Activated CD4-positive, CD25-positive, alpha-beta regulatory T cell treated with anti-CD3 and anti-CD28 coated beads, Interleukin-2, amount 50 U/mL, for 16 hours (primary cell): ENCODE measurements around the gene BMPR1A.

ENCODE experiments used
- DNase-seq: peaks from one replicate; pipeline ENCODE4 v3.0.0-alpha.2; 2020; ENCODE audit warnings: low read depth, low spot score

The BMPR1A gene

GRCh38 chr10:86955501-86956194 is 199.2 kb downstream of the BMPR1A start:
- DNase-seq = no peak

DNA sequence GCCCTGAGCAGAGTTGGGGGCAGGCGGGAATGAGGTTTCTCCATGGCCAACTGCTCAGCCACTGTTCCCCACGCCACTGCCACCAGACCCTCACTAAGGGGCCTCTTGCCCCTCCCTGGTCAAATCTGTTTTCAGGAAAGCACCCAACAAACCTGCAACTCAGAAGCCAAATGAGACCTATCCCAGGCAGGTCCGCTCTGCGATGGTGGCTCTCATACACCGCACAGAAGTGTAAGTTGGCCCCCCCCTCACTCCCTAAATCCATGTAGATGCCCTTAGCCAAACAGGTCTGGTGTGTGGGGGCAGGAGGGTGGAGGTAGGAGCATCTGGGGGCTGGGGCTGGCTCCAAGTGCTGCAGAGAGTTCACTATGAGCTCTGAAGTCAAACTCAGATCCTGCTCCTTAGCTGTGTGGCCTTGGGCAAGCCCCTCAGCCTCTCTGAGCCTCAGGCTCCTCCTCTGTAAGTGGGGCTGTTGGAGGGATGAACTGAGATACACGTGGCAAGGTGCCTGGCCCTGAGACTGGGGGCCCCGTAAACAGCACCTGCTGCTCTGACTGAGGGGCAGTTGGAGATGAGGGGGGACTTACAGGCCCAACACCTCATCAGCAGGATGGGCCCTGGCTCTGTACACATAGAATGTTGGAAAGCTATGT is 199.9 kb downstream of the BMPR1A start:
- no peak for DNase-seq

- no peak for DNase-seq
Observed at GRCh38 chr10:86956848-86957448, 200.5 kb downstream of the BMPR1A start.

- no peak for DNase-seq
Observed at GRCh38 chr10:86957471-86958115, 201.2 kb downstream of the BMPR1A start, which contains the start of gene MMRN2. Gene MMRN2 (minus strand): TSS chr10:86957615. CDS start chr10:86957541, 74 bp downstream.

- no peak for DNase-seq
Observed at GRCh38 chr10:86958116-86958900, 201.9 kb downstream of the BMPR1A start, which contains the start of gene SNCG. Gene SNCG (plus strand): TSS chr10:86958599. CDS start chr10:86958698, 99 bp downstream.

- DNase-seq = no peak
Observed at GRCh38 chr10:86958901-86959736, 202.7 kb downstream of the BMPR1A start.

DNA sequence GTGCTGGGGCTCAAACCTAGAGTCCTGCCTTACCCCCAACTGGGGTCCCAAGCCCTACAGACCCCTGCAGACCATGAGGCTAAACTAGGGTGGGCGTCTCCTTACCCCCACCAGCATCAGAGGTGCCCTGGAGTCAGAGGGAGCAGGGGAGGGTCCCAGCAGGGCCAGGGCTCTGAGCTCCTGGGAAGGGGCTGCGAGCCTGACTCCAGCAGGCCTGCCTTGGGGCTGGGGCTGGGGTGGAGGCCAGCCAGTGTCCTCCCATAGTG is 203.3 kb downstream of the BMPR1A start:
- DNase-seq = no peak

- no peak for DNase-seq
Observed at GRCh38 chr10:86960003-86960862, 203.8 kb downstream of the BMPR1A start.

DNA sequence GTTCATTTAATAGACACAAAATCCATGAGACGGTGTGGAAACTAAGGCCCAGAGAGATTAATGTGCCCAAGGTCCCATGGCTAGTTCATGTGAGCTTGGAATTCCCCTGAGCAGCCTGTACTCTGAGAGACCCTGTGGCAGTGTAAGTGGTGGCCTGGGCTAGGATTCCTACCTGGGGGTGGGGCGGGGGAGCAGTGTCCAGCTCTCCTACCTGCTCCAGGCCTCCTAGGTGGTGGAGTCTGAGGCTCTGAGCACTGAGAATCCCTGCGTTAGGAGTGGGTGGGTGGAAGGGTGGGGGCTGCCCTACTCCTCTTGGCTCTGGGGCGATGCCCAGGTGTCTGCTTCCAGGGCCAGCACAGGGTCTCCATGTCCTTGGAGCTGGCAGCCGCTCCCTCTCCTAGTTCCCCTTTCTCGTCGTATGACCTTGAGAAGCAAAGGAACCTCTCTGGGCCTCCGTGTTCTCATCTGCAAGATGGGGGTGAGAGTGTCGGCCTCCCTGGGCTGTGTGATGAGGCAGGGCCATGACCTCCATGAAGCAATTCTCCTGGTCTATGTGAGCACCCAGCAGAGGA is 204.5 kb downstream of the BMPR1A start:
- DNase-seq = no peak

DNA sequence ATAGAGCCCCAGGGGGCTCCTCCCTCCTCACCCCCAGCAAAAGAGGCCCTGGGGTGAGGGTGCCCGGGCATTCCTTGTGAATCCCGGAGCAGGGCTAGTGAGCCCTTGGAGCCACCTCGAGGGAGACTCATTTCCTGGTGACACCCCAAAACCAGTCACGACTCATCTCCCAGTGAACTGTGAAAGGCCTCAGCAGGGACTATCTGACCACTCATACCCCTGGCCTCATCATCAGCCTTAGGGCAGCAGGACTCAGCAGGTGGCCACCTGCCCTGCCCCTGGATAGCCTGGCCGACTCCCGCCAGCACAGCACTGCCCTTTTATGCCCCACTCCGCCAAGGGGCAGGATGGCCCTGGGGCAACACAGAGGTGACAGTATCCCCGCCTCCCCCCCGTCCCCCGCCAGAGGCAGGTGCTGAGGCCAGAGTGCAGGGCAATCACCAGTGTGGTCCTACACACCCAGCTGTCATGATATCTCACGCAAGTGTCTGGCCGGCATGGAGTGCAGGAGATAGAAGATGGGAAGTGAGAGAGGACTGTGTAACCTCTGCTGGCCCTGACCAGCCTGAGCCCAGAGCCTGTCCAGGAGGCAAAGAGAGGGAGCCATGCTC is 205.2 kb downstream of the BMPR1A start:
- no peak for DNase-seq

- no peak for DNase-seq
Observed at GRCh38 chr10:86962136-86962980, 205.9 kb downstream of the BMPR1A start.

GRCh38 chr10:86962981-86963310 is 206.5 kb downstream of the BMPR1A start:
- DNase-seq = no peak

DNA sequence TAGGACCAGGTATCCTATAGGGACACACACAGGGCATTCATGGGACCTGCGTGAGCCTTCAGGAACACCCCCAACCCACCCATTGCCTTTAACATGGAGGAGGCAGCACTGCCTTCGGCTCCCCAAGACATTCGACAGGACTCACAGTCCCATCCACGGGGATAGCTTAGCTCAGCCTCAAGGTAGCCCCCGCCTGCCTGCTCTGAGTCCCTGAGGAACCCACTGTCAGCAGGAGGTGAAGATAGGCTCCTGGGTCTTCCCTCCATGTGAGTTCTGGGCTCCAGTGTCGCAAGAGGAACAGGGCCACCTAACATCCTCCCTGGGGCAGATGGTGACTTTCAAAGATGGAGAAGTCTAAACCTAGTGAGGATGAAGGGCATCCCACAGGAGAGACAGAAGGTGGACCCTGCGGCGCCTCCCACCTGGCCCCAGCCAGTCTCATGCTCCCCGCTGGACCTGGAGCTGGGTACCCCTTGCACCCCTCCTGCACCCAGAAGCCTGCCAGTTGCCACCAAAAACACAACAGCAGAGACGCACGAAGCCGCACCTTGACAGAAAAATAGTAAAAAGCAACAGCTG is 207.0 kb downstream of the BMPR1A start:
- DNase-seq = no peak

DNA sequence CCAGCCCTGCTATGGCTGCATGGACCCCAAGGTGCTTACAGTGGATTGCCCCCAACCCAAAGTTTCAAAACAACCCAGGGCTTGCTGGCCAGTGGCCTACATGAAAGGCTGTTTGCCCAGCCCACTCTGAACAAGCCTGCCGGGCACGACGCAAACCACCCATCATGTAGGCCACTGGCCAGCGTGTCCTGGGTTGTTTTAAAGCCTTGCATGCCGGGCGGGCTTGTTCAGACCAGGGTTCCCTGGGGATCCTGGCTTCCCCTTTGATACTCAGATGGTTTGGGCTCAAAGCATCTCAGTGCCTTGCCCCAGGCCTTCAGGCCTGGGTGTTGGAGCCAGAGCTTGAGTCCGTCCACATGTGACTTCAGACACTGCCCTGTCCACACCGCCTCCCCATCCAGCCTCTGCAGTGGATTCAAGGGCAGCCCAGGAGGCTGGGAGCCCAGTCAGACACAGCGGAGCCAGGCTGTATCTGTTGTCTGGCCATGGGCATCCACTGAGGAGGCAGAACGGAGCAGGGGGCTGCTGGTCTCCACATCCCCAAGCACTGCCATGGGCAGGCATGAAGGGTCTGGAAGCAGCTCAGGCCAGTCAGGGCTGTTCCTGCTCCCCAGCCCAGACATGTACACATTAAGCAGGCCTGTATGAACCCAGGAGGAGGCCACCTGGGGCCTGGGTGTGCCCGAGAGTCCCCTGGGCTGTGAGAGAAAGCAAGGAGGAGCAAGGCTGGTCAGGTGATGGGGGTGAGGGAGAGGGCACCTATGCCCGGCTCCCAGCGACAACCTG is 207.8 kb downstream of the BMPR1A start:
- no peak for DNase-seq

GRCh38 chr10:86964847-86965190 is 208.4 kb downstream of the BMPR1A start:
- no peak for DNase-seq

DNA sequence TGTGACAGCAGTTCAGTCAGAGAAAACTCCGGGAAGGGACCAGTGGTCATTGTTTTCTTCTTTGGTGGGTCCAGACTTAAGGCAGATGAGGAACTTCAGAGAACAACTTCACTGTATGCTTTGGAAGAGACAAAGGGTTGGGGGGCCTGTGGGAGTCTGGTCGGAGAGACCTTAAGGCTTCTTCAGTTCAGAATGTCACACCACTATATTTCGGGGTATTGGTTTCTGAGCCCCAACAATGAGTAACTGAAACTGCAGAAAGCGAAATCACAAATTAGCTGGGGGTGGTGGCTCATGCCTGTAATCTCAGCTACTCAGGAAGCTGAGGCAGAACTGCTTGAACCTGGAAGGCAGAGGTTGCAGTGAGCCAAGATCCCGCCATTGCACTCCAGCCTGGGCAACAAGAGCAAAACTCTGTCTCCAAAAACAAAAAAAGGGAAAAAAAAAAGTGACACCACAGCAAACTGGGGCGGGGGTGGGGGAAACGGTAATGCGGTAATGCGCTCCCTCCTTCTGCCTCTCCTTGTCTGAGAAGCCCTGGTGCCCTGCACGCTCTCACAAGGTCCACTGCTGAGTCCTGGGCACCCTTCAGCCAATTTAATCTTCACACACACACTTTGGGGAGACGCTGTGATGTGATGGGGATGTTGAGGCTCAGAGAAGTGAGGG is 209.7 kb downstream of the BMPR1A start:
- no peak for DNase-seq

DNA sequence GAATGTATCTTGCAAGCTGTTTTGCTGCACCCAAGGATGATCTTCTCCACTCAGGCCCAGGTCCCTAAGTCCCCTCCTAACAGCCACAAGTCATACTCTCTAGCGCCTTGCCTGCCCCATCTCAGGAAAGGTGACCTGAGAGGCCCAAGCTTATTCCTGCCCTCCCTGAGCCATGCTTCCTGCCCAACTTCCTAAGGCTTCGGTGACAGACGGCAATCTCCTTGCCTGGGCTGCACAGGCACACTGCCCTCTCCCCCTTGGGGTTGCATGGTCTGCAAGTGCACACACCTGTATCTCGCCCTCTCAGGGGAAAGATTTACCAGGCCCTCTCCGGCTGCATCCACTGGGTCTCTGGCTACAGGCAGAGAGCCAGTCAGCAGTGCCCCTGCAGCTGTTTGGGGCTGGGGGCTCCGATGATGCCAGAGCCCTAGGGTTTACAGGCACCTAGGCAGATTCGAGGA is 211.1 kb downstream of the BMPR1A start:
- DNase-seq = no peak
